NCI-H1092 (cell line): Measurements from ENCODE around the gene NXT1.
"Not testable (repeated sequence)": the region's sequence is repeated elsewhere in the genome, so short reads cannot be mapped to it uniquely, and the experiment has no call there.

Experiments used
- DNase-seq: peaks from one replicate; lab custom pipeline; 2025; lab: John Stamatoyannopoulos, UW

NXT1 gene

DNA sequence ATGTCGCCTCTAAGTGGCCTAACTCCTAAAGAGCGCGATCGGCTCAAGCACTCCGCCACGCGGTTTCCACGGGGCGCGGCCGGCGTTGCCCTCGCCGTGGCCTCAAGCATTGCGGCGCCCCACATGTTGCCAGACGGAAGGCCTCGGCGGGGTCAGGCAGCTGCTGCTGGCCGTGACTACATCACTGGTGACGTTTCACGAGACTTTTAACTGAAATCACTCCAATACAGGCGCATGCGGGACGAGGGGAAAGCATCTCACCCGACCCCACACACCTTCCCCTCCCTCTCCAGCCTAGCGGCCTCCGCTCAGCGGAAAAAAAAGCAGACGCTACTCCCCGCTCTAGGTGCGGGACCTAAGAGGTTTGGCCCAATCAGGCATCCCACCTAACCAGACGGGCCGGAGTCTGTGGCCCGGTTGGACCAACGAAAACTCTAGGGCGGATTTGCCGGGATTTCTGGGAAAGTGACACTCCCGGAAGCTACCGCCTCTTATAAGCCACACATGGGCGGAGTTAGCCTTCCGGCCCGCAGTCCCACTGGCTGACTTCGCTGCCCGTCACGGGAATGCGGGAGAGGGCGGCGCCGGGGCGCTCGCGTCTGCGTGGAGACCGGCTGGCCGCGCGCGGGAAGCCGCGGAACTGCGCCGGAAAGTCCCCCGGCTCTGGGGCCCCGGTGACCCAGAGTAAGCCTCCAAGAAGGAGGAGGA, at the start of gene NXT1:
TSS of gene NXT1 (plus strand) at position 596 of the 708 bp plus-strand sequence. CDS start 3,251 bp downstream, outside the sequence.
- peak; percentile 96 for DNase-seq

DNA sequence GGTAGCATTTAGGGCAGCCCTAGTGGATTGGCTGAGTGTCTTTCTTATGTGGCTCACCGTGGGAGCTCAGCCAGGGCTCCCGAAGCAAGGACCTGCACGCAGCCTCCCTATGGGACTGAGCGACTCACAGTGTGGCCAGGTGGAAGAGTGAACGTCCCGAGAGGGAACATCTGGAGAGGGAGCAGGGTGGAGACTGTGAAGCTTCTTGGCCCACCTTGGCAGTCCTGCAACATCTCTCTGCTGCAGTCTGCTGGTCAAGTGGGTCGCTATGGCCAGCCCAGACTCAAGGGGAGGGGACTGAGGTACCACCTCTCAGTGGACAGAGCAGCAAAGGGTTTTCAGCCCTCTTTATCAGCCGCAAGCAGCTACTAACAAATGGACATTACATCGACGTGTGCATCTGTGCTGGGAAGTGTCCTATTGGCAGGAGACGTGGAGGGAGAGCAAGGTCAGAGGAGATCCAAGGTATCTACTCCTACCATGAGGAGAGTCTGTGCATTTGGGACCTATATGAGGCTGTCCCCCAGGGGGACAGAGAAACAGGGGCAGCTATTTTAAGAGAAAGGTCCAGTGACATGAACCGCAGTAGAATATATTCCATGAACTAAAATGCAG, 49.0 kb upstream of the NXT1 start:
- no peak for DNase-seq

DNA sequence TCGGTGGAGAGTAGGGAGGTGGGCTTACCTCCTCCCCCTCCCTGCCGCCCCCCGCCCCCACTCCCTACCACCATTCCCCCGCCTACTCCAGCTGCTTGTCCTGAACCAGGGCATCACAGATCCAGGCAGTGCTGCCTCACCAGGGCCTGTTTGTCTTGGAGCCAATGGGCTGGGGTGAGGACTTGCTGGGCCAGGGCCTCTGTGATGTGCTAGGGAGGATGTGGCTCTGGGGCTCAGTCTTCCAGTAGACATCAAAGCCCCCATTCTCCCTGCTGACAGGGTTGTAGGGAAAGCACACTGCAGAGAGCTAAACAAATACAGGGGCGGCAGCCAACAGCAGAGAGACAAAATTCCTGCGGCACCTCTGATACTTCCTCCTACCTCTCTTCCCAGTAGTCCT, 48.2 kb upstream of the NXT1 start:
- no peak for DNase-seq

DNA sequence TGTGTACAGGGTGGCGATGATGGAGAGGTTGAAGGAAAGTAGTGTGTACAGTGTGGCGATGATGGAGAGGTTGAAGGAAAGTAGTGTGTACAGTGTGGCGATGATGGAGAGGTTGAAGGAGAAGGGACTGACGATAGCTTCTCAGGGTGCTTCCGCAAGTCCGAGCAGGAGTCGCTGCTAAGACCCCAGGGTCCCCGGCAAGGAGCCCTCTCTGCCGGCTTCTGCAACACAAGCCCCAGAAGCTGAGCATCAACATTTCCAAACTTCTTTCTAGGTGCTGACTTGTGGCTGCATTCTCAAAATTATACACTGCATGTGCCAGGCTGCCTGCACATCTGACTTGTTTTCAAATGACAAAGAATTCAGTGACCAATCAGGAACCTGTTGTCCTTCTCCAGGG, 47.8 kb upstream of the NXT1 start:
- DNase-seq = no peak

DNA sequence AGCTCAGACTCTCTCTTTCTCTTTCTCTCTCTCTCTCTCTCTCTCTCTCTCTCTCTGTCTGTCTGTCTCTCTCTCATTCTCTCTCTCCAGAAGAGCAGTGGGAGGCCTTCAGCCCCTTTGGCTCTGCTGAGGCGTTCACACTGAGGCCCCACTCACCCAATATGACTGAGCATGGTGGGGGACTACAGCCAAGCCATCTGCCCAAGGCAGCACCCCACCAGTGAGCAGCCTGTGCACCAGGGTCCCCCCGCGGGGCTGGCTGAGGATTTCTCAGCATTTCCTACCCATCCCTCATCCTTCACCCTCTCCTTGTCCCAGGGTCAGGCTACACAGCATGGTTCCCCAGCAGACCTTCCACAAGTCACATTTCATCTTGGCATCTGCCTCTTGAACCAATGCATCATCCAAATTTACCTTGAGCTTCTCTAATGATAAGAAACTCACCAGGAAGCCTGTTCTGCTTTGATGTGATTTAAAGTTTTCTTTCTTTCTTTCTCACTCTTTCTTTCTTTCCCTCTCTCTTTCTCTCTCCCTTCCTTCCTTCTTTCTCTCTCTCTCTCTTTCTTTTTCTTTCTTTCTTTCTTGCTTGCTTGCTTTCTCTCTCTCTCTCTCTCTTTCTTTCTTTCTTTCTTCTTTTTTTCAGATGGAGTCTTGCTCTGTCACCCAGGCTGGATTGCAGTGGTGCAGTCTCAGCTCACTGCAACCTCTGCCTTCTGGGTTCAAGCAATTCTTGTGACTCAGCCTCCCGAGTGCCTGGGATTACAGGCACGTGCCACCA, 47.1 kb upstream of the NXT1 start:
- no peak for DNase-seq

DNA sequence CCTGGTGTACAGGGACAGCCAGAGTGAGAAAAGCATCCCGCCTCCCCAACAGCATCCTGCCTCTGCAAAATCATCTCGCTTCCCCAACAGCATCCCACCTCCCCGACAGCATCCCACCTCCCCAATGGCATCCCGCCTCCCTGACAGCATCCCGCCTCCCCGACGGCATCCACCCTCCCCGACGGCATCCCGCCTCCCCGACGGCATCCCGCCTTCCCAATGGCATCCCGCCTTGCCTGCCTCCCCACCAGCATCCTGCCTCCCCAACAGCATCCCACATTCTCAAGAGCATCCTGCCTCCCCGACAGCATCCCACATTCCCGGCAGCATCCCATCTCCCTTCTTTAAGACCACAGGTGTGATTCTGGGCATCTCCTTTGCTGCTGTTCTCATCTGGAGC, 46.0 kb upstream of the NXT1 start:
- no peak for DNase-seq

DNA sequence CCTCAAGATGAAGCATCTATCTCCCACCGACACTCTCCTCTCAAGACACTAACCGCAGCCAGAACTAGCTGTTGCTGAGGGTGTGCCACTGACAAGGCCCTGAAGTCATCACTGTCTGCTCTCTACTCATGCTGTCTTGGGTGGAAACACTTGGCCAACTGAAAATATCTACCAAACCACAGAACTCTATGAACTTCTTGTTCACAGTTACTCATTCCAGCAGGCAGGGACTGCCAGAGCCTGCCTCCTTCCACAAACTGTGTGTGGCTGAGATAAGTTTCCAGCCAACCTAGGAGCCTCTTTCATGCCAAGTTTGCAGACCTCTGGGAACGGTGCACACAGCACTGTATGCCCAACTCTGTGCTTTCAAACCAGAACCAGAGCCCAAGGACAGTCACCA, 45.5 kb upstream of the NXT1 start:
- DNase-seq = no peak

DNA sequence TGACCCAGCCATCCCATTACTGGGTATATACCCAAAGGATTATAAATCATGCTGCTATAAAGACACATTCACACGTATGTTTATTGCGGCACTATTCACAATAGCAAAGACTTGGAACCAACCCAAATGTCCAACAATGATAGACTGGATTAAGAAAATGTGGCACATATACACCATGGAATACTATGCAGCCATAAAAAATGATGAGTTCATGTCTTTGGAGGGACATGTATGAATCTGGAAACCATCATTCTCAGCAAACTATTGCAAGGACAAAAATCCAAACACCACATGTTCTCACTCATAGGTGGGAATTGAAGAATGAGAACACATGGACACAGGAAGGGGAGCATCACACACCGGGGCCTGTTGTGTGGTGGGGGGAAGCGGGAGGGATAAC, 43.2 kb upstream of the NXT1 start:
- not testable (repeated sequence) for DNase-seq

DNA sequence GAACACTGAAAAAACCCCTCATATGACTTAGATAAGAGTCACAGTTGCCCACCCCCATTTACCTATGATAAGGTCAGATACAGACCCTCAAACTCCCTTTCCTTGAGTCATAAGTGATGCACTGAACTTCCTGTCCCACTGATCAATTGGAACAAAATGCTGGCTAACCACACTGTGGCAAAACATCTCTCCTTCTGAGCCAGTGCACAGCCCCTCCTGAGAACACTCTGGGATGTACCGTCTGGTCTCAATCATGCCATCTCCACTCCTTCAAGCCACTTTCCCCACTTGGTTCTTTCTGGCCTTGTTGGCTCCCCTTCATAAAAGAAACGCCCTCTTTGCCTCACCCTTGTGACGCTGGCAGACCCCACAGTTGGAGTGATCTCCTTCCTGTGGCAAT, 42.6 kb upstream of the NXT1 start:
- no peak for DNase-seq

DNA sequence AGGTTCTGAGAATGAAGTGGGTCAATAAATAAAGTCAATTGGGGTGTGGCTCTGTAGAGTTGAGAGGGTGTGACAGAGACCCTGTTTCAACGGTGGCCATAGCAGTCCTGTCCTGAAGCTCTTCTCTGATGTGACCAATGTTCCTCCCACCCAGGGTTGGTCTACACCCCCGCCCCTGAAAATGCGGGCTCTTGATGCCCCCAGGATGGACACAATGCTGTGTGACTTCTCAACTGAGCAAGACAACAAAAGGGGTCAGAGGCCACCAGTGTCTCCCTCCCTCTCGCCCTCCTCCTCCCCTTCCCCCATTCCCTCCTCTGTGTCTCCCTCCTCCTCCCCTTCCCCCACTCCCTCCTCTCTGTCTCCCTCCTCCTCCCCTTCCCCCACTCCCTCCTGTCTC, 41.7 kb upstream of the NXT1 start:
- no peak for DNase-seq

DNA sequence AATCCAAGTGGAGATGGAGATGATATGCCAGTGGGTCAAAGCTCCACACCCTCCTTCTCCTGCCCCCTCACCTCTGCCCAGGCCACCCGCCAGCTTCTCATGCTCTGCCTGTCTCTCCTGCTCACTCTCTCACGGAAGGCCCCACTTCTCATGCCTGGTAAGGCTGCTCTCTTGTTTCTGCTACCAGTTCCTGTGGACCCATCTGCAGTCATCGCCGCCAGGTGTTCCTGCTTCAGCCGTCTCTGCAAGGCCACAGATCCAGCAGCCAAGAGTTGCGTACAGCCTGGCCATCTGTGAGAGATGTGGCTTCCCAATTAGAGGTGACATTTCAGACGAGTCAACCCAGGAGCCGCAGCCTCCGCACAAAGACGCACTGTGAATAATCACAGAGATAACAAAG, 40.8 kb upstream of the NXT1 start:
- DNase-seq = no peak

DNA sequence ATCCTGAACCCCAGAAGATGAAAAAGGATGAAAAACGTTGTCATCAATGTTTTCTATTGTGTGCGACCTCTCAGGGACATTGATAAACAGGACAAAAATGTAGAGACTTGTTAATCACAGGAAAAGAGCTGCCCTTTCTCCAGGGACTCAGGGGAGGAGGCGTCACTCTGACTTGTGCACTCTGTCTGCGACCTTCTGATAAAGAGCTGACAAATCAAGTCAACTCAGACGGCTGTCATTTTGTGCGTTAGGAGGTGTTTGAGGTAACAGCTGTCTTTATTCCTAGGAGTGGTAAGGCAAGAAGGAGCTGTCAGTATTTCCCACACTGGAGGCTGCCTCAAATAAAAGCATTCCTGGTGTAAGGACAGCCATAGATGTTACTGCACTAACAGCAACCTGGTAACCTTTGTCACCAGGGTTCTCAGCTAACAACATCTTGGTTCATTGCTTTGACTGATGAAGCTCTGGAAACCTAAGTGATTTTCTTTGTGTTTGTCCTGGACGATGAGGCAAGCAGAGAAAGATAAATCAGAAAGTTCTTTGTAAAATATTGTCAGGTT, 38.6 kb upstream of the NXT1 start:
- no peak for DNase-seq

DNA sequence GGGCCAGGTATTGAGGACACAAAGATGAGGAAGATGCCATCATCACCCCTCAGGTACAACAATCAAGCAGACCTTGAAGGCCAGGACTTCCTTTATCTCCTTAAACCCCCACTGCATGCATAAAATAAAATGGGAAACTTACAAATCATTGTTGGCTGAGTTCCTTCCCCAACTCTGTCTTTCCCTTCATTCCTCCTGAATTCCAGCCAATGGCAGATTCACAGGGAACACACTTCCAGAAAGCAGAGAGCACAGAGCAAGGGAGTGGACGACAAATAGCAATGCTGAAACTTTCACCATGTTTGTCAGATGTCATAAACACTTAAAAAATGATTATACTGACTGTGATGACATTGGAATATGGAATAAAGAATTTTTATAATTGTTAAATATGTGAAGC, 37.3 kb upstream of the NXT1 start:
- DNase-seq = no peak

DNA sequence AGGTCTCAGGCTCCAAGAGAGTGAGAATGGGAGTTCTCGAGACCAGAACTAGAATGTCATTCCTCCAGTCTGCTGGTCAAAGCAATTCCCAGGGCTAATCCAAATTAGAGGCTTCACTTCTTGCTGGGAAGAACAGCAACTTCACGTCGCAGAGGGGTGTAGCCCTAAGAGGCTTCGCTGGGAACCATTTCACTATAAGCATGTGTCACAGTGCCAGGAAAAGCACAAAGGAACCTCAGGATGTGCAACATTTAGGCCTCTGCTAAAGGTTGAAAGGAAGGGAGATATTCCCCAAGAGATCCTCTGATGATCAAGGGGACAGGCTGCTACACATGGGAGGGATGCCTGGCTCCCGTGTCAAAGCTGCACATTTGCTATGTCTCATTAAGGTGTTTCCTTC, 35.9 kb upstream of the NXT1 start:
- no peak for DNase-seq

DNA sequence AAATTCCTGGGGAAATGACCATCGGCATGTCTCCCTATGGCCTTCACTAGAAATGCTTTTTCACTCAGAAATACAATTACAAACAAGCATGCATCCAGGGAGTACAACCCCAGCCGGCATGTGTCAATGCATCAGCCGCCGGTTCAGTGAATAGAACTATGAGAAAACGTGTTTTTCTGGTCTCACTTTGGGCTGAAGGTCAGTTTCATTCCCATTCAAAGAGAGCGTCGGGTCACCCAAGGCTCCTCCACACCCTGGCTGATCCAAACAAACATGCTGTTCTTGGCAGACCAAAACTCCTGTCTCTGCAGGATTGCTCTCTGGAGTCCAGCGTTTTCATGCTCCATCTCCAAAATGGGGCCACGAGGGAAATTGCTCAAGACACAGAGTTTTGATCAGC, 35.5 kb upstream of the NXT1 start:
- DNase-seq = no peak

DNA sequence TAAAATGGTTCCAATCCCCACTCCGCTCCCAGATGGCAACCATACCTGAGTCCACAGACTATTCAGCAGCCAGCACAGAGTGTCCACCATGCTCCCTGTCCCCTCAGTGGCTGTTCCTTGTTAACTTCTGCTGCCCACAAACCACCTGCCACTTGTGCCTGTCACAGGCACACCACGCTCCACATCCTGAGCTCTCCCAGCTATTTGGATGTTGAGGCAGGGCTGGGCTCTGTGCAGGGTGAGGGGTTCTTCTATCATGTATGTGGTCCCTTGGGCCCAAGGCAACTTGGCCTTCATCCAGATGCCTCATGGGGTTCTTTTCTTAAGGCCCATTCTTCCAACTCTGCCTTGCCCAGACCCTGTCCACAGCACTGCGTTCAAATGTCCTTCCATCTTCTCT, 34.0 kb upstream of the NXT1 start:
- no peak for DNase-seq

DNA sequence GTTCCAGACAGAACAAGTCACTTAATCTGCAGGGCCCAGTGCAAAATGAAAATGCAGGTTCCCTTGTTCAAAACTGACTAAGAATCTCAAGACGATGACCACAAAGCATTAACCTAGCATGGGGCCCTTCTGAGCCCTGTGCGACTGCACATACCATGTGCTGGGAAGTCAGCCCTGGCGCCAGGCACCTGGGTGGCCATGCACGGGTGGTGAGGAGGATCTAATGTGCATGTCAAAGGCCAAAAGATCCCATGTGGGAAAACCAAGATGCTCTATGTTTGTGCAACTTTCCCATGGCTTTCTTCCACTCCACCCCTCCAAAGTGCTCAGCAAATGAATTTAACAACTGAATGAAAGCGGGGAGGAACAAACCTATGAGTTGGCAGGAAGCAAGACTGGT, 33.5 kb upstream of the NXT1 start:
- no peak for DNase-seq

DNA sequence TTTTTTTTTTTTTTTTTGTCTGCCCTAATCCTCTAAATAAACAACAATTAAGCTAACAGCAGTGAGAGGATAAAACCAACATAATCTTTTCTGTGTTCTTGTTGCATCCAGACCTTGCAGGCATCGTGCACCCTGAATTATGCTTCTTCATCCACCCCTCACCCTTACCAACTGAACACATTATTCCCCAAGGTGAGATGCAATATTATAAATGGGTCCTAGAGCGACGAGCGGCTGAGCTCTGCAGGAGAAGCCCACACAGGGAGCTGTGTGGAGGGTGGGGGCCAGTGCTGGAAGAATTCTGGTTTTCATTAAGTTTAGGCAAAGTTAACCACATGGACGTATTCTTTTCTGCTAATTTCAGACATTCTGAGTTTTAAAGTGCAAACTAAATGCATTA, 32.2 kb upstream of the NXT1 start:
- DNase-seq = no peak

DNA sequence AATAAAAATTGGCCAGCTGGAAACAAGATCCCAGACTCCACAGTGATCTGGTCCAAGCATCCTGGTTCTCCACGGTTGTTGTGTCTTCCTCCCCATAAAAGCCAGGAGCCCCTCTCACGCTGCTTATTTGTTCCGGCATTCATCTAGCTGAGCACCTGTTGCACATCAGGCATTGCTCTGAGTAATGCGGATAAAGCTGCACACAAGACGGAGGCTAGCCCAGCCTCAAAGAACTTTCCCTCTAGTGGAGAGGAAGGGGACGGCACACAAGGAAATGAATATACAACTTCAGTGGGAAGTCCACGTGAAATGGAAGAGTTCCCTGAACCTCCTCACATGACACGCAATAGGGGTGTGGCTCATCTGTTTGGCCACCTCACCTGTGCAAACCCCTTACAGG, 30.3 kb upstream of the NXT1 start:
- DNase-seq = no peak

DNA sequence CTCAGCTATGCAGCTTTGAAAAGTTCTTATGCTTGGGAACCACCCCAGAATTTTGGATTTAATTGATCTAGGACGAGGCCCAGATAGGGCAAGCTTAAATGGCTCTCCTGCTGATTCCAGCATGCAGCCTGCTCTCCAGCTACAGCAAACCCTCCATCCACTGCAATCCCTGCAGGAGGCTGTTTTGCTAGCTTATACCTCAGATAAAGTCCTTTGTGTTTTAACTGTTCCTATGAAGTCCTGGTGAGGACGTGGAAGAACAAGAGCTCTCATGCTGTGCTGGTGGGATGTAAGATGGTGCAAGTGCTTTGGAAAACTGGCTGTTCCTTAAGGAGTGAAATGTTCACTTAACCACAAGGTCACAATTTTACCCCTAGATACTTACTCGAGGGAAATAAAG, 25.5 kb upstream of the NXT1 start:
- DNase-seq = no peak

DNA sequence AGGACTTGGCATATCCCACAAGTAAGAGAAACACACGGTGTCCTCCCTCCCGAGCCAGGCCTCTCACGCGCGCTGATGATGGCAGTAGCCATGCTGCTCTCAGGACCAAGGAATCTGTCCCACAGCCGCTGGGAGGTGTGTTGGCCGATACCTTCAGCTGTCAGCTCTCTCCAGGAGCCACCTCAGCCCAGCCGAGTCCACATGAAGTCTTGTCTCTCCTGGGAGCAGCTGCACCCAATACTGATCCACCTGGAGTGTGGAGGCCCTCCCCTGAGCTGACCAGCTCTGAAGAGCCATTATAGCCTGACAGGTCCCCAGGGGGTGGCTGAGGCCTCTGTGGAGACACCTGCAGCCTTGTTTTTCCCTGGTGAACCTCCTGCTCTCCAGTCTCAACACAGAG, 23.8 kb upstream of the NXT1 start:
- DNase-seq = no peak

DNA sequence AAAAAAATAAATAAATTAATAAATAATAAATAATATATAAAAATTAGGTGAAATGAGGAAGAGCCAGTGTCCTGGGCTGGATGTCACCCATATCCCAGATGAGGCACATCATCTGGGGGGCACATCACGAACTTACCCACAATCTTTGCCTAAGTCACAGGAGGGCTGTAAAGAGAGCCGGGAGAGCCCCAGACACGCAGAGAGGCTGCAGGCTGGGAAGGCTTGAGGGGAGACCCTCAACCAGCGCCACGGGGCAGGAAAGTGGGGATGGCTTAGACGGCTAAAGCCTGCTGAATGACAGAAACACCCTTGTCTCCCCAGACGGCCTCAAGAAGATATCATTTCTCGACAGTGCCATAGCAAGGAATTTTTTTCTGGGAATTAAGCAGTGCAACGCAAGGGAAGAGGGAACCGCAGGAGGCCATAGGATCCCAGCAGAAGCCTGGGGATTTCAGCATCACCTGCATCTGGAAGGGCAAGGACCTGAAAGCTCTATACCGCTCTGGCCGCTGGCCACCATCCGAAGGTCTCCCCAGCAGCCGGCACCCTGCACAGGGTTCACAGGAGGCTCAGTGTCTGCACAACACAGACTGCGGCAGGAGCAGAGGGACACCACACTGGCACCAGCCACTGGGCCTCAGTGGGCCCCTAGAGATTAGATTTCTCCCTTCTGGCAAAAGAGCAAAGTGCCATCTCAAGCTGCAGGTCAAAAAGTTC, 22.8 kb upstream of the NXT1 start:
- DNase-seq = no peak
